Endodermal cell (in vitro differentiated cells): ENCODE measurements around the gene GJB3. TPM values are rescaled to one million over a fixed set of nuclear protein-coding genes. Genes with fewer than 3 reads are reported as not detected.
"Not testable (repeated sequence)": the region's sequence is repeated elsewhere in the genome, so short reads cannot be mapped to it uniquely, and the experiment has no call there.

ENCODE experiments used
- DNase-seq: peaks from one replicate; pipeline ENCODE4 v3.0.0-alpha.2; 2017
- H3K27ac ChIP-seq: 2 replicates; pipeline ENCODE4 v1.5.1; 2013; ENCODE audit warnings: mild to moderate bottlenecking, low read depth, low read length, moderate library complexity
- H3K27me3 ChIP-seq: 2 replicates; pipeline ENCODE4 v1.6.1; 2013; ENCODE audit warnings: mild to moderate bottlenecking, low read length, moderate library complexity; ENCODE audit not compliant: insufficient read depth, control insufficient read depth, poor library complexity, severe bottlenecking
- H3K36me3 ChIP-seq: 2 replicates; pipeline ENCODE4 v1.7.0; 2013; ENCODE audit warnings: mild to moderate bottlenecking, low read length, moderate library complexity; ENCODE audit not compliant: control insufficient read depth, insufficient read depth
- H3K4me1 ChIP-seq: one replicate; pipeline ENCODE4 v1.7.0; 2013; ENCODE audit warnings: low read length; ENCODE audit not compliant: control insufficient read depth, insufficient read depth
- H3K4me3 ChIP-seq: 2 replicates; pipeline ENCODE4 v1.5.1; 2013; ENCODE audit warnings: mild to moderate bottlenecking, low read length, moderate library complexity
- H3K9ac ChIP-seq: 2 replicates; pipeline ENCODE4 v1.6.1; 2013; ENCODE audit warnings: mild to moderate bottlenecking, low read length, moderate library complexity; ENCODE audit not compliant: poor library complexity, severe bottlenecking; ENCODE audit errors: extremely low read depth
- H3K9me3 ChIP-seq: 2 replicates; pipeline ENCODE4 v1.6.1; 2013; ENCODE audit warnings: mild to moderate bottlenecking, low read length, moderate library complexity; ENCODE audit not compliant: control insufficient read depth
- H3K27ac Mint-ChIP-seq: 2 replicates; pipeline ENCODE4 v1.8.0; 2020; ENCODE audit warnings: mixed read lengths
- H3K27me3 Mint-ChIP-seq: 2 replicates; pipeline ENCODE4 v1.8.0; 2021; ENCODE audit warnings: mild to moderate bottlenecking, mixed read lengths; ENCODE audit not compliant: insufficient read depth
- H3K36me3 Mint-ChIP-seq: 2 replicates; pipeline ENCODE4 v1.8.0; 2020; ENCODE audit warnings: low read depth, mixed read lengths
- H3K4me1 Mint-ChIP-seq: 2 replicates; pipeline ENCODE4 v1.8.0; 2020; ENCODE audit warnings: mixed read lengths
- H3K4me3 Mint-ChIP-seq: 2 replicates; pipeline ENCODE4 v1.8.0; 2020; ENCODE audit warnings: mild to moderate bottlenecking, moderate library complexity, mixed read lengths
- H3K9me3 Mint-ChIP-seq: 2 replicates; pipeline ENCODE4 v1.8.0; 2020; ENCODE audit warnings: mild to moderate bottlenecking, mixed read lengths
- CTCF ChIP-seq: fragments of 200-600 bp; sonication (generic); conservative IDR thresholded peaks from 2 replicates; pipeline ENCODE4 v1.5.0; 2021; ENCODE audit warnings: antibody characterized with exemption, mild to moderate bottlenecking
- WGBS, 2 experiments: methylation state at CpG; one replicate each; pipeline versions ENCODE4 v1.1.5 to v1.1.7; 2013; ENCODE audit warnings: missing lambda C conversion rate in 2 of 2, mixed read lengths in 1 of 2; ENCODE audit not compliant: insufficient coverage in 1 of 2, insufficient read length in 1 of 2; 5-methylcytosine and 5-hydroxymethylcytosine counted together
- total RNA-seq, 2 donors: library from RNA; stranded (reverse); fragmentation: NEBNext Ultra II Directional in 1 of 2; extraction: Animal tissue kit (Norgen Biotek cat#: 25700) in 1 of 2; gene quantifications; 2 replicates in 1 of 2; 3 replicates in 1 of 2; pipeline ENCODE4 v1.2.1, GENCODE V29; 2021

Gene GJB3
- total RNA-seq, 2 donors from 2014 or later: 0.38 to 2.9 TPM

DNA sequence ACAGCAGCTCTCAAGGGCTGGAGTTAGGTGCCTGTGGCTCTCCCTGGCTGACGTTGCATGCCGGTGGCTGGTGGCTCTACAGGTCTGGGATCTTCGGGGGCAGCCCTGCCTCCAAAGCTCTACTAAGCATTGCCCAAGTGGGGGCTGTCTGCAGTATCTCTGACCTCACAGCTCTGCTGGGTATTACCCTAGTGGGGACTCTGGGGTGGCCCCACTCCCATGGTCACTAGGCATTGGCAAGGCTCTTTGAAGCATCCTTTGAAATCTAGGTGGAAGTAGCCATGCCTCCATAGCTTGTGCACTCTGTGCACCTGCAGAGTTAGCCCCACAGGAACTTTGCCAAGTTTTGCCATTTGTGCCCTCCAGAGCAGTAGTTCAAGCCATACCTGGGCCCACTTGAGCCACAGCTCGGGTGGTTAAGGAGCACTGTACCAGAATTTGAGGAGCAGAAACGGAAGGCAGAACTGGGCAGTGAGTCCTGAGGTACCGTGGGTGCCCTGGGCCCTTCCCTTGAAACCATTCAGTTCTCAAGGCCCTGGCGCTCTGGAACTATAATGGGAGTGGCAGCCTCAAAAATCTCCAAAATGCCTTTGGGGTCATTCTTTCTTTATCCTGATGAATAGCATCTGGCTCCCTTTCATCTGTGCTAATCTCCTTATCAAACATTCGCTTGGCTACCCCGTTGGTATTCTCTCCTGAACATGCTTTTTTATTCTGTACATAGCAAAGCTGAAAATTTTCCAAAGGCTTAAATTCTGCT, 27.2 kb downstream of the GJB3 start:
- Histone ChIP-seq H3K27me3 (no peaks in the 10 kb centered on the region), H3K36me3 (no peaks in the 10 kb centered on the region), H3K4me1 (peaks cover 3% of the 10 kb centered on the region), H3K27ac (no peak overlapping the region), H3K9ac (no peak overlapping the region), H3K9me3 (peaks cover 13% of the 10 kb centered on the region), H3K4me3 (no peak overlapping the region)
- H3K9me3 Mint-ChIP-seq: peaks cover 8% of the 10 kb centered on the region
- 93 to 95% methylated on average over 7 to 9 of the region's 9 CpGs for WGBS, 2 experiments
- H3K4me3 Mint-ChIP-seq: no peak overlapping the region
- peaks cover 5% of the 10 kb centered on the region for H3K27me3 Mint-ChIP-seq
- no peak overlapping the region for H3K27ac Mint-ChIP-seq
- peaks cover 7% of the 10 kb centered on the region for H3K4me1 Mint-ChIP-seq
- DNase-seq: no peak
- no peak for TF ChIP-seq CTCF
- no peaks in the 10 kb centered on the region for H3K36me3 Mint-ChIP-seq

DNA sequence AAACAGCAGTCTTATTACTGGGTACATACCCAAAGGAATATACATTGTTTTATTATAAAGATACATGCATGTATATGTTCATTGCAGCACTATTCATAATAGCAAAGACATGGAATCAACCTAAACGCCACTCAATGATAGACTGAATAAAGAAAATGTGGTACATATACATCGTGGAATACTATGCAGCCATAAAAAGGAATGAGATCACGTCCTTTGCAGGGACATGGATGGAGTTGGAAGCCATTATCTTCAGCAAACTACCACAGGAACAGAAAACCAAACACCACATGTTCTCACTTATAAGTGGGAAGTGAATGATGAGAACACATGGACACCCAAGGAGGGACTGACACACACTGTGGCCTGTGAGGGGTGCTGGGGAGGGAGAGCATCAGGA, 29.8 kb downstream of the GJB3 start:
- H3K27me3 ChIP-seq, H3K4me3 ChIP-seq, H3K9me3 Mint-ChIP-seq, H3K36me3 Mint-ChIP-seq, H3K9ac ChIP-seq, H3K4me1 Mint-ChIP-seq, H3K9me3 ChIP-seq, H3K27ac ChIP-seq, H3K27me3 Mint-ChIP-seq, H3K36me3 ChIP-seq, DNase-seq, H3K27ac Mint-ChIP-seq, H3K4me1 ChIP-seq, H3K4me3 Mint-ChIP-seq: not testable (repeated sequence)
- 85 to 95% methylated on average over 2 to 3 of the region's 3 CpGs for whole genome bisulfite sequencing, 2 experiments

- no peak for TF ChIP-seq CTCF
- H3K9ac ChIP-seq: no peak overlapping the region
- H3K36me3 ChIP-seq: no peaks in the 10 kb centered on the region
- Mint-ChIP-seq H3K27ac (no peak overlapping the region), H3K9me3 (no peaks in the 10 kb centered on the region), H3K4me3 (no peak overlapping the region), H3K27me3 (peaks cover 2% of the 10 kb centered on the region), H3K36me3 (no peaks in the 10 kb centered on the region), H3K4me1 (no peaks in the 10 kb centered on the region)
- no peaks in the 10 kb centered on the region for H3K9me3 ChIP-seq
- H3K27ac ChIP-seq: no peak overlapping the region
- DNase-seq: no peak
- no peaks in the 10 kb centered on the region for H3K27me3 ChIP-seq
- H3K4me1 ChIP-seq: no peaks in the 10 kb centered on the region
- no peak overlapping the region for H3K4me3 ChIP-seq
These were observed 35.3 kb downstream of the GJB3 start for GRCh38 chr1:34816332-34816731.

DNA sequence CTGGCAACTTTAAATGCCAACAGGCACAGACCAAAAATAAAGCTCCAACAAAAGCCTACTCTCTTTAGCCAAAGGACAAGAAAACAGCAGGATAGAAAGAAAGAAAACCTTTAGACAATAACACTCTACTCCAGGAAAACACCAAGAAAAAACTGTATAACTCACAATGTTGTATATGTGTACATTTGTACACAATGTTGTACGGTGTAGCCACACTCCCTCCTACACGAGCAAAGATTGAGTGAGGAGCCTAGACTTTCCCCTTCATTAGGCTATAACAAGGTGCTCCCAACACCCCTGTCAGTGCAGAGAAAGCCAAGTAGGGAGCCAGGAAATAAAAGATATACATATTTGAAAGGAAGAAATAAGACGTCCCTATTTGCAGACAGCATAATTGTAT, 35.8 kb downstream of the GJB3 start:
- no peak overlapping the region for H3K27ac Mint-ChIP-seq
- H3K9ac ChIP-seq: no peak overlapping the region
- H3K4me1 ChIP-seq: no peaks in the 10 kb centered on the region
- H3K36me3 Mint-ChIP-seq: no peaks in the 10 kb centered on the region
- H3K27ac ChIP-seq: no peak overlapping the region
- no peaks in the 10 kb centered on the region for H3K4me1 Mint-ChIP-seq
- H3K27me3 Mint-ChIP-seq: peaks cover 2% of the 10 kb centered on the region
- WGBS, 2 experiments: 83 to 97% methylated on average over 1 to 2 of the region's 3 CpGs
- H3K9me3 Mint-ChIP-seq: no peaks in the 10 kb centered on the region
- no peaks in the 10 kb centered on the region for H3K36me3 ChIP-seq
- H3K4me3 Mint-ChIP-seq: no peak overlapping the region
- H3K4me3 ChIP-seq: no peak overlapping the region
- TF ChIP-seq CTCF: no peak
- no peaks in the 10 kb centered on the region for H3K9me3 ChIP-seq
- DNase-seq: no peak
- no peaks in the 10 kb centered on the region for H3K27me3 ChIP-seq

DNA sequence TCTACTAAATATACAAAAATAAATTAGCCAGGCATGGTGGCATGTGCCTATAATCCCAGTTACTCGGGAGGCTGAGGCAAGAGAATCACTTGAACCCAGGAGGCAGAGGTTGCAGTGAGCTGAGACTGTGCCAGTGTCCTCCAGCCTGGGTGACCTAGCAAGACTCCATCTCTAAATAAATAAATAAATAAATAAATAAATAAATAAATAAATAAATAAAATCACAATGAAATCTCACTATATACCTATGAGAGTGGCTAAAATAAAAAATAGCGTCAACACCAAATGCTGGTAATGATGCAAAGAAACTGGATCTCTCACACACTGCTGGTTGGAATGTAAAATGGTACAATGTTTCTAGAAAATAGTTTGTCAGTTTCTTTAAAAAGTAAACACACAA, 37.8 kb downstream of the GJB3 start:
- H3K4me3 Mint-ChIP-seq, H3K9me3 Mint-ChIP-seq, H3K27ac ChIP-seq, H3K36me3 ChIP-seq, H3K27me3 Mint-ChIP-seq, DNase-seq, H3K36me3 Mint-ChIP-seq, H3K4me1 Mint-ChIP-seq, H3K4me3 ChIP-seq, H3K27ac Mint-ChIP-seq, H3K4me1 ChIP-seq, H3K27me3 ChIP-seq, H3K9ac ChIP-seq, H3K9me3 ChIP-seq: not testable (repeated sequence)
- 67 to 95% methylated on average over 1 to 2 of the region's 2 CpGs for WGBS, 2 experiments
